ENCODE results near the gene CCDC183.

DNA sequence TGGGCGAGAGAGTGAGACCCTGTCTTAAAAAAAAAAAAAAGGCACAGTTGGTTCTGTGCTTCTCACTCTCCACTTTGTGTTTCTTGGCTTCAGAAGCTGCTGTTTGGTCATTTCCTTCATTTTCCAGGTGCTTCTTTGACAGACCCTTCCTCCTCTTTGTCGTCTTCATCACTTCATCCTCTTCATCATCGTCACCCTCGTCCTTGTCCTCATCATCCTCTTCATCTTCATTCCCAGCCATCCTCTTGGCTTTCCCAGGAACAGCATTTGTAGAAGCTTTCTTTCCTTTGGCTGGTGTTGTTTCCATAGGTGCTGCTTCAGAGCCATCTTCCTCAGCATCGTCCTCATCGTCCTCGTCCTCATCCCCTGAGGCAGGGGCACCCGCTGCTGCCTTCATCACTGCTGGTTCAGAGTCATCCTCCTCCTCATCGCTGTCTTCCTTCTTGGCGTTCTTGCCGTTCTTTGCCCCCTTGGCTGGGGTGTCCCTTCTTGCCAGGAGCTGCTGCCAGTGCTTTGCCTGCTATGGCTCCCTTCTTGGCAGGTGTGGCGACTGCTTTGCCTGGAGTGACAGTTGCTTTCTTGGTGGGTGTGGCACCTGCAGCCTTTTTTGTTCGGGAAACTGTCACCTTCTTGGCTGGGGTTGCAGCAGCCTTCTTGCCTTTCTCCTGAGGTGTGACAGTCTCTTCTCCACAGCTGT, 18.7 kb downstream of the CCDC183 start:
- TF ChIP-seq, protein P1, sequence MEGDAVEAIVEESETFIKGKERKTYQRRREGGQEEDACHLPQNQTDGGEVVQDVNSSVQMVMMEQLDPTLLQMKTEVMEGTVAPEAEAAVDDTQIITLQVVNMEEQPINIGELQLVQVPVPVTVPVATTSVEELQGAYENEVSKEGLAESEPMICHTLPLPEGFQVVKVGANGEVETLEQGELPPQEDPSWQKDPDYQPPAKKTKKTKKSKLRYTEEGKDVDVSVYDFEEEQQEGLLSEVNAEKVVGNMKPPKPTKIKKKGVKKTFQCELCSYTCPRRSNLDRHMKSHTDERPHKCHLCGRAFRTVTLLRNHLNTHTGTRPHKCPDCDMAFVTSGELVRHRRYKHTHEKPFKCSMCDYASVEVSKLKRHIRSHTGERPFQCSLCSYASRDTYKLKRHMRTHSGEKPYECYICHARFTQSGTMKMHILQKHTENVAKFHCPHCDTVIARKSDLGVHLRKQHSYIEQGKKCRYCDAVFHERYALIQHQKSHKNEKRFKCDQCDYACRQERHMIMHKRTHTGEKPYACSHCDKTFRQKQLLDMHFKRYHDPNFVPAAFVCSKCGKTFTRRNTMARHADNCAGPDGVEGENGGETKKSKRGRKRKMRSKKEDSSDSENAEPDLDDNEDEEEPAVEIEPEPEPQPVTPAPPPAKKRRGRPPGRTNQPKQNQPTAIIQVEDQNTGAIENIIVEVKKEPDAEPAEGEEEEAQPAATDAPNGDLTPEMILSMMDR (IDR thresholded peaks at IDR 0.05), result no peak
- TF ChIP-seq POLR2A (IDR thresholded peaks at IDR 0.05), result no peak

Measured in body of pancreas (tissue), 4 donors.